GM19452 (cell line): ENCODE data around the gene PLBD1.

Source experiments
- ATAC-seq: cut with Tn5 transposase; IDR thresholded peaks from one replicate; pipeline ENCODE4 v1.9.1; 2021; ENCODE audit not compliant: unreplicated experiment

PLBD1 gene

DNA sequence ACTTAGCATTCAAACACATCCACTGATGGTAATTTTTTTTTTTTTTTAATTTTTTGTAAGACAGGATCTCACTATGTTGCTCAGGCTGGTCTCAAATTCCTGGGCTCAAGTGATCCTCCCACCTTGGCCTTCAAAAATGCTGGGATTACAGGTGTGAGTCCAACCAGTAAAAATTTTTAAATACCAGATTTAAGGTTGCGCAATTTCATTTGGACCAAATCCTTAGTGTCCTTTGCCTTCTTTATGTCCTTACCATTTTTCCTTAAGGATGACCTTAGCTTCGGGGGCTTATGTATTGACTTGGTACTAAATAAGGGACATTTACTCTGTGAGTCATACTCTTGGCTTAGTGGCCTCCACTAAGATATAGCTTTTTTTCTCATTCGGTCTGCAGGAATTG is 4.1 kb upstream of the PLBD1 start:
- ATAC-seq: no peak

DNA sequence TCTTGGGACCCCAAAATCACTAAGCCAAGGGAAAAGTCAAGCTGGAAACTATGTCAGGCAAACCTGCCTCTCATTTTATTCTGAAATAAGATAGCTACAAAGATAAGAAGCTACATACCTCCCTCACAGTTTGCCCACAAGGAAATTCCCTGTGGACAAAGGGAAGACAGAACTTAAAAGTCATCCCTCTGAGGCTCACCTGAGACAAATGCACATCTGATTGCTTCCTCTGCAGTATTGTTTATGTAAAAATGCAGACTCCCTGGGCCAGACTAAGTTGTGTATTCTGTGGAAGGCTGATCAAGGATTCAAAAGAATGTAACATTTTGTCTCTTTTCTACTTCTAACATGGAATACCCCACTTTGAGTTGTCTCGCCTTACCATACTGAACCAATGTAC is 2.5 kb upstream of the PLBD1 start:
- no peak for ATAC-seq

DNA sequence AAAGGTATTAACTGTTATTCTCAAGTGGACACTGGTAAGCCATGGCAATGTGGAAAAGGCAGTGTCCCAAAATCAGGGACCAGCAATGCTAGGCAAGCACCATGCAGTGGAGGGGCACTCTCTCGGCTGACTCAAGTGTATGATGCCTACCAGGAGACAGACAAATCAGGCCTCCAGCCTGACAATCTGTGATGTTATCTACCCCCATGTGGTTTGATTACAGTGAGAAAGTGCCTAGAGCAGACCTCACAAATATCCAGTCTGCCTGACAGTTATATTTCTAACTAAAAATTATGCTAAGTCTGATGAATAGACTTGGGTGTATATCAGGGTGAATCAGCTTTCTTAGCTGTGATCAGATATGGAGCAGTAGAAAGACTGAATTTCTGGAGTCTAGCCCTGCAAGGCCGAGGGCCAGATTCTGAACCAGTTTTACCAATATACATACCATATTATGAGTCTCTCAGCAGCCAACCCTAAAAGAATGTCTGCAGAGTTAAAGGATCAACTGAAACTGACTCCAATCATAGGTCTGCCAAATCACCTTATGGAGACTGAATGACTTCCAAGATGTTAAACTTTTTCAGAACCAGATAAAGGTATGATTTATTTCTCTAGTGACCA is 3.2 kb downstream of the PLBD1 start:
- no peak for ATAC-seq

DNA sequence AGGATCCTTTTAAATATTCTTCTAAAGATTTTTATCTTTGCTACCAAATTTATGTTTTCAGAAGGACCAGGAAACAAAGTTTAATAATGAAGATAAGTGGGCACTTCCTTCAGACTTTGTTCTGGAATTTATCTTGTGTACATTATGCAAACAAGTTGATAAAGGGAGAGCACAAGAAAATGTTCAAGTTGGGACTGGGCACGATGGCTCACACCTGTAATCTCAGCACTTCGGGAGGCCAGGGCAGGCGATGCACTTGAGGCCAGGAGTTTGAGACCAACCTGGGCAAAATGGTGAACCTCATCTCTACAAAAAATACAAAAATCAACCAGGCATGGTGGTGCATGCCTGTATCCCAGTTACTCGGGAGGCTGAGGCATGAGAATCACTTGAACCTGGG is 4.6 kb downstream of the PLBD1 start:
- no peak for ATAC-seq

DNA sequence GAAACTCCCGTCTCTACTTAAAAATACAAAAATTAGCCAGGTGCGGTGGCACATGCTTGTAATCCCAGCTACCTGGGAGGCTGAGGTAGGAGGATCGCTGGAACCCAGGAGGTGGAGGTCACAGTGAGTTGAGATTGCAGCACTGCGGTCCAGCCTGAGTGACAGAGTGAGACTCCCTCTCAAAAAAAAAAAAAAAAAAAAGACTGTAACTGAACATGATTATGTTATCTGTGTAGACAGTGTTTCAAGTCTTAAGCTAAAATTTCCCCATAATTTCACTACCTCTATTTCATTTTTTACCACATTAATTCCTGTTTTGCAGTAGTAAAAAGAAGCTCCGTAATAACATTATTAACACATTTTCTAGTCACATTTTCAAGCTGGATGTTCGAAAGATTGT is 5.4 kb downstream of the PLBD1 start:
- no peak for ATAC-seq

DNA sequence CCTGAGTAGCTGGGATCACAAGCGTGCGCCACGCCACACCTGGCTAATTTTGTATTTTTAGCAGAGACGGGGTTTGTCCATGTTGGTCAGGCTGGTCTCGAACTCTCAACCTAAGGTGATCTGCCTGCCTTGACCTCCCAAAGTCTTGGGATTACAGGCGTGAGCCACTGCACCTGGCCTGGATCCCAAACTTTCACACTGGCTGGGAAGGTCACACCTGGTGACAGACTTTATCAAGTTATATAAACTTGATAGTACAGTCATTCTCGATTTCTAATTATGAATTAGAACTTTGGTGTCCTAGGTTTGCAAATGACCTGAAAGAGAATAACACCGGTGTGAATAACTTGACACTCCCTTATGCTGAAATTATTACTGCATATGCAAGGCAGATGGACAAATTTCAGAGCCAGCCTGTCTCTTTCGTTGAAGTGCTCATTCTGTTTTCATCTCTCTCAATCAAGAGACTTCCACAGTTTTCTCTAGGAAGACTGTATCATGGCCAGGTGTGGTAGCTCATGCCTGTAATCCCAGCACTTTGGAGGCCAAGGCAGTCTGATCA is 5.9 kb downstream of the PLBD1 start:
- no peak for ATAC-seq

DNA sequence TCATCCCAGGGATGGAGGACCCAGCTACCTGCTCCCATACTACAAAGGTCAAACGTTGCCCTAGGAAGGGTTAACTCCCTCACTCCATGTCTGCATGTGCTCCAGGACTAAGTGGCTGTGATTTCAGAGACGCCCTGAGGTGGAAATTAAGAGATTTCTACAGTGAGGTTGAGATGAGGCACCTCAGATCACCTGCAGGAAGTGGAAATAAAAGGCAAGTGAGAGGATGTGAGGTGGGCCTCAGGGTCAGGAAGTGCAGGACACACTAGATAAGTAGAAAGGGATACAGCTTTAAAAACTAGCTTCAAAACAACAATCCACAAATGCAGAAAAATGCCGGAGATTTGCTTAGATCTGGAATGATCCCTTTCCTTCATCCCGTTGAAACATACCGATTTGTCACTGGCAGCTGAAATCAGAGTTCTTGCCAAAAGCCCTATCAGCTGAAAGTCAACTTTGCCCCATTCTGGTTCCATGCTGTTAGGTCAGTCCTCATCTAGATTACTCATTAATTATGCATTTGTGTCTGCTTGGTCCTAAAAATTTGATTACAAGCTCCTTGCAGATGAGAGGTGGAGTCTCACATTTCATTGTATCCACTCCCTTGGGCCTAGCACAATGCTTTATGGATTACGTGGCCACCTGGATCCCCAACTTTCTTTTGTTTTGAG is 6.6 kb downstream of the PLBD1 start:
- no peak for ATAC-seq

DNA sequence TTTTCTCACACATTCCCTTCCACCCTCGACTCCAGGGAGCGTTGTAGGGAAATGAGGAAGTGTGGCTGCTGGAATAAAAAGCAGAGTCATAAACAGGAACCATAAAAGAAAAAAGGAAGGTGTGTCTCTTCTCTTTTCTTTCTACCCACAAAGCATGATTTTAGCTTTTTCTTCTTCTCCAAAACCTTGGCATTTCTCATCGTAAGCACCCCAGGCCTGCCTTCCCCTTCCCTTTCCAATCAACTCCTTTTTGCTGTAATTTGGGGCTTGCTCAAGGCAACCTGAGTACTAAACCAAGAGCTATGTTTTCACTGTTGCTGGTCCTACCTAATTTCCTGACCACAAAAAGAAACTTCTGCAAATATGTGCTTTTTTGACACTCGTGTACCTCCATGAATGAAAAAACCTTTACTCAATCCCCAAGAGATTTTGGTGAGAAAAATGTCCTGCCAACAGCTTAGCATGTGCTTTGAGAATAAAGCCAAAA is 9.2 kb downstream of the PLBD1 start:
- ATAC-seq: no peak

DNA sequence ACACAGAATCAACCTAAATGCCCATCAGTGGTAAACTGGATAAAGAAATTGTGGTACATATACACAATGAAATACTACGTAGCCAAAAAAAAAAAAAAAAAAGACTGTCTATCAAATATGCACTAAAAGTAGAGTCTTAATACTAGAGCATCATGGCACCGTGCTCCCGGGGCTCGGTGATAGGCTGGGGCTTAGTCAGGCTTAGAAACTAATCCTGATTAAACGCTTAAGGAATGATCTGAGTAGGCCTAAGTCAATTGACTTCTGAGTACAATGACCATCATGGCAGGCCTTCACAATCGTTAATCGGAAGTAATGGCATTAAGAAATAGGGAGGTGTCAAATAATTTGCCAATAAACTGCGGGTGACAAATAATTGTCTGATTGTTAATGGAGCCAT is 9.7 kb downstream of the PLBD1 start:
- ATAC-seq: no peak

DNA sequence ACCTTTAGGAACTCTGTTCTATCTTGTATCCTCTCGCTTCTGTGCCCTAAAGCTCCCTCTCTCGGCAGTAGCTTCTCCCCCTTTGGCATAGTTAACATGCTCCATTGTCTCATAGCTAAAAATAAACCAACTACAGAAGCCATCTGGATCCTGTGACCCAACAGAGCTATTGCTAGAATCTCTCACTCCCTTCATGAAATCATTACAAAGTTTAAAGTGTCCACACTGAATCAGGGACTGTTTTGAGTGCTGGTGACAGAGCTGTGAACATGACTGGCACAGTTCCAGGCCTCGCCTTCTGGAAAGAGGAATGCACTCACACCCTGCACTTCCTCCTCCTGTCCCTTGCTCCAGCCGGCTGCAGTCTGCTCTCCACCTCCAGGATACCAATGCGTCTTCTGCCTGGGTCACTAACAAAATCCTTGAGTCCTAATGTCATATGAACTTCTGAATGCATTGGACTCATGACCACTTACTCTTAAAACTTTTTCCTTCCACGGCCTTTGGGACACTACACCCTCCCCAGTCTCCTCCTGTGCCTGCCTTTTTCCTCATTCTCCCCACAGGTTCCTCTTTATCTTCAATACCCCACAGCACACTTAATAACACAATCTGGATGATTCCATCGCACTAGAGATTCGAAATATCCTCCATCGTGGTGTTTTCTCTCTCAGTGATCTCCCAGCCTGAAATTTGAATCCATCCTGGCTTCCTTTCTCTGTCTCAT is 13.2 kb downstream of the PLBD1 start:
- no peak for ATAC-seq

DNA sequence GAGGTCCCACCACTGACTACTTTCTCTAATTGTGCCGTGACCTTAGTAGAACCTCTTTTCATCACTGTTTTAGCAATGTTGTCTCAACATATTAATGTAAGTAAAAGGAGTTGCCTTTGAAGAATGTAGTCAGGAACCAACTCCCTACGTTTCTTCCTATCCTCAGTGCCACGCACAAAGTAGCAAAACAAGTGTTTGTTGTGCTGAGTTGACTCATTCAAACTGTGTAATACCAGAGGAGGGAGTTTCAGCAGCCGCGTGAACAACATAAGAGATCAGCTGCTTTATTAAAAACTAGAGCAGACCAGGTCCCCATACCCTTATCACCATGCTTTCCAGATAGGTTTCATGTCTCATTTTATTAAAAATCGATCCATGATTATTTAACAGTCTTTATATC is 19.1 kb downstream of the PLBD1 start:
- ATAC-seq: no peak

DNA sequence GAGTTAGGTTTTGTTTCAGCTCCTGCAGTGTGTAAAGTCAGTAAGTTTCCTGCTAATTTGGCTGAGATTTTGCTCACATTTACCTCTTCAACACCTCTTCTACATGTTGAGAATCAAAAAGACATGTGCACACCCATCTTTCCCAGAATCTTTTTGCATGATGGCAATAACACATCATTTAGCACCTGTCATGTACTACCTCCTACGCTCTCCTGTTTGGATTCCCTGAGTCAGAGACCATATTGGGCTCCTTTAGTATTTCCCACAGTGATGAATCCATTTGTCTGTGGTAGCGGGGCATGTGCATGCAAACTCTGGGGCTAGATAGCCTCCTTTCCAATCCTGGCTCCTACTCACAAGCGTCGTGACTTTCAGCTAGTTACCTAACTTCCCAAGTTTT is 20.1 kb downstream of the PLBD1 start:
- ATAC-seq: no peak

DNA sequence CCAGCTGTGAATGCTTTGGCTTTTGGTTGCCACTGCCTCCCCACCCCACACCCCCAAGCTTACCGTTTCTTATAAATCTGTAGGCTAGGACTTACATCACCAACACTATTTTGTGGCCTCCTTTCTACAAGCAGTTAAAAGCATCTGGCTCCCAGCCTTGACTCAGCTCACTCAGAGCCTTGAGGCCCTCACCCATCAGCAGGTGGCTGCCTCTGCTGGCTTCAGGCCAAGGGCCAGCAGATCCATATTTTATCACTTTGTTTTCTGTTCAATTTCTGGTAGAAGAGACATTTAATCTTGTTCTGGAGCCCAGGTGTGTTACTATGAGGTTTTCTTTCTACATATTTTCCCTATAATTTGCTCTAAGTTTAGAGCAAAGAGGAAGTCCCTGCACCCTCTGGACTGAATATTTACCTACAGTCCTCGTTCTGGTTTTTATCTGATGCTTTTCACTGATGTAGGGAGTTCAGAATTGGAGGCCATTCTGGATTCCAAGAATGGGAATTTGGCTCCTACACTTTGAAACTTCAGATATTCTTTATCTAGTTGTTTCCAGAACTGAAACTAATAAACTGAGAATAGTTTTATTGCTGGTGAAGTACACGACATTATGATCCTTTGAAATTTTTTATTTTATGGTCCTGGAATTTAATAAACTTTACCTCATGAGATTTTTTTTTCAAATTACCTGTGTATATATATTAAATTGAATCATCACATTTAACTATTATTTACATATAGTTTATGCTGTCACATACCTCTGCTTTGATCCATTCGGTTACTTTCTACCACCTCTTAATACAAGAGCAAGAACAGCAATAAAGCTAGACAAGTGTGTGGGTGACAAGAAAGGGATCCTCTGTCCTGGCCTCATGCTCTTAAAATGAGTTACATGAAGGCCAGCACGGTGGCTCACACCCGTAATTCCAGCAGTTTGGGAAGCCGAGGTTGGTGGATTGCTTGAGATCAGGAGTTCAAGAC is 22.2 kb downstream of the PLBD1 start:
- ATAC-seq: no peak

DNA sequence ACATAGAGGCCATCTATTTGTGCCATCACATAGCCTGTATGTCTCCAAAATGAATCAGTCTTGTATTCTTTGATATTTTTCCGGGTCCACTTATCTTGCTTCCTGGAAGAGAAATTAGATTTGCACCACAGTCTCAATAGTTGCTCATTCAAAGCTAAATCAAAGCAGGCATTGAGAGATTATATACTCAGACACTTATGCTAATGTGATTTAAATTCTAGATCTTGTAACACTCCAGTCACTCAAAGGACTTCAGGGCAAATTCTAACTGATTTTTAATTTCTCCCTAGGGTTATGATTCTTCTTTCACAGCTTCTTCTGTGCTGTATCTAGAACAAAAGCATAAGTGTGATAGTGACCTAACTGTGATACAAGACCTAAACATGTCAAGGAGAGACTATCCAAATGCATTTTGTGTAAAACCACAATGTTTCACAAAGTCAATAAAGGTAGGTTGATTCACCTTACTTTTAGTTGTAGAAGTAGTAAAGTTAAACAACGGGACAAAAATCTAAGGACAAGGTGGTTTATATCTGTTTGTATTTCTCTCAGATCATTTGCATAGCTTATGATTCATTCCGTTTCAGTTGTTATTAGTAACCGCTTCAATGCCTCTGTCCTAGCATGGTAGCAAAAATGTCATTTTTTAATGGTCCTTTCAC is 26.8 kb downstream of the PLBD1 start:
- ATAC-seq: no peak

DNA sequence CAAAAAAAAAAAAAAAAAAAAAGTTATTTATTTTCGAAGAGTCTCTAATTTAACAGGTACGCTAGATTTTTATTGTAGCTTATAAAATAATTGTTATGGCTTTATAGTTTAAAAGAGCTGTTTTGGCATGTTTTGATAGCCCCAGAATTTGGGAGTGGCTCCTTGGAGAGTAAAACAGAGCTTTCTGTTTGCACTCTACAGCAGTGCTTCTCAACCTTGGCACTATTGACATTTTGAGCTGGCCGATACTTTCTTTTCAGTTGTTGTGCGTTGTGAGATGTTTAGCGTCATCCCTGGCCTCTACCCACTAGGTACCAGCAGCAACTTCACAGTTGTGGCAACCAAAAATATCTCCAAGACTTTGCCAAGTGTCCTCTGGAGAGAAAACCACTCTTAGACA is 30.6 kb downstream of the PLBD1 start:
- ATAC-seq: no peak

DNA sequence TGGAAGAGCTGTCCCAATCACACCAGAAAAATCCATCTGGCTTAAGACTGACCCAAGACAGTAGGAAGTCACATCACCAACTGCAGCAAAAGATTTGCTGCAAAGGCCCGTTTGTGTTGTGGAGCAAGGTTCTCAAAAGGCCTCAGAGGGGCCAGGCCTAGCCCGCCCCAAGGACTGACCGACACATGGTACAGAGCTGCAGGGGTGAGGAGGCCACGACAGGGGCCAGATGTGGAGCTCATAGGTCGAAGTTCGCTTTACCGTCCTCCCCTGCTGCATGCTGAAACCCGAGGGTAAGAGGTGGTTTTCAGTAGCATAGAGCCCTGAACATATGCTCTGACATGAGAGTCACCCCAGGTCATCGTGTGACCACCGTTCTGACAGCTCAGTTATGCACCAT is 35.5 kb downstream of the PLBD1 start:
- no peak for ATAC-seq

DNA sequence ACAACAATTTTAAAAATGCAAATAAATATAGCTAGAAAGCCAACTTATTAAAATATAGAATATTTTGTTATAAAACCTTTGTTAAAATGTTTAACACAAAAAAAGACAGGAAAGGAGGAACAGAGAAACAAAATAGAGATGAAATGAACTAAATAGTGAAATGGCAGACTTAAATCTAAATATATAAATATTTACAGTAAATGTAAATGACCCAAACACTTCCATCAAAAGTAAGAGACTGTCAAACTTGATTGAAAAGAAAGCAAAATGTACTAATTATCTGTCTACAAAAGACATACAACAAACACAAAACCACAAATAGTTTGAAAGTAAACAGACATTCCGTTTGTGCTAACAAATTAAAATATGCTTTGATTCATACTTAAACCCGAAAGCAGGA is 41.7 kb downstream of the PLBD1 start:
- ATAC-seq: no peak

DNA sequence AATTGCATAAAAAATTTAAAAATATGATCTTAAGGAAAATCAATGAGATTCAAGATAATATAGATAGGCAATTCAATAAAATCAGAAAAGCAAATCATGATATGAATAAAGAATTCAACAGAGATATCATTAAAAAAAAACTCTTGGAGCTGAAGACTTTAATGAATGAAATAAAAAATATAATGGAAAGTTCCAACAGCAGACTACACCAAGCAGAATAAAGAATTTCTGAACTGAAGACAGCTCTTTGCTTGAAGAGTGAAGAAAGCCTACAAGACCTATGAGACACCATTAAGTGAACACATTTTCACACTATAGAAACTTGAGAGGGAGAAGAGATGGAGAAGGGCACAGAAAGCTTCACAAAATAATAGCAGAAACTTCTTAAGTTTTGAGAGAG is 45.9 kb downstream of the PLBD1 start:
- ATAC-seq: no peak

DNA sequence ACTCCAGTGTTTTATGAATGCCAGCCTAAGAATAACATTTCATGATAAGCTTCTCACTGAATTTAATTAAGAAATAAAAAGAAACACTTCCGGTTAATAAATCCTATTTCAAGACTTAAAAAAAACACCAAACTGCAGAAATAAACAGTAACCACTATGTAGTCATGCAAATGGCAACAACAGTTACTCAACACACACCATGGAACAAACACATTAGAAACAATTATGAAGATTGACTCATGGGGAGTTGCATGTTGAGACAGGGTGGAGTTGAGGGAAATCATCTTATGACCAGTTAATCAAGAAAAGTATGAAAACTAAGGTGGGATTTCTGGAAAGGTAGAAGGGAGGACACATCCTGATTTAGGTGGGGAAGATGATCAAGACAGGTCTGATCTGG is 52.7 kb downstream of the PLBD1 start:
- no peak for ATAC-seq

DNA sequence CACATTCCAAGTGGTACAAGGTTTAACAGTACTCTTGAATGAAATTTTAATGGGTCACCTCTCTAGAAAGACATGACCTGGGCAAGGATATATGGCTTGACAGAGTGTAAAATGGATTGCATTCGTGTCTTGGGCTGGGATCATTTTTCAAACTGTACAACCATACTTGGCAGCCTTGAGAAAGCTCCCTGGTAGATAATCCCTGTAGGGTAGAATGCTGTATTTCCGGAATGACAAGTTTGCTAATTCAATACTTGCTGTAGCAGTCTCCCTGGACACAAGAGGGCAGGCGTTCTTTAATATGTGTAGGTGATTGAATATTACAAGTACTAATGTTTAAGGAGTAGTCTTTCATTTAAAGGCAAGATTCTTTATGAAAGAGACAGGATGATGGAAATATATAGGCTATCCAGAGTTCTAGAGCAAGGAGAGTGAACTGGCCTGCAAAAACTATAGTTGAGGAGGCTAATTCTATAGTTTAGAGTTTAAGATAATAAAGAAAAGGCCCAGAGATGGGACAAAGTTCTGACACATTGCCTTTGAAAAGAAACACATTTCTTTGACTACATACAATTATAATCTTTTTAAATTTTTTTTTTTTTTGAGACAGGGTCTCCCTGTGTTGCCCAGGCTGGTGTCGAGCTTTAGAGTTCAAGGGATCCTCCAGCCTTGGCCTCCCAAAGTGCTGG is 53.4 kb downstream of the PLBD1 start:
- ATAC-seq: no peak
